Right renal pelvis (tissue), 4 donors: ENCODE data around the gene HECTD3. TPM values are rescaled to one million over a fixed set of nuclear protein-coding genes. Genes with fewer than 3 reads are reported as not detected.

ENCODE experiments used
- DNase-seq, 4 donors: peaks; one replicate each; pipeline ENCODE4 v3.0.0-alpha.2; 2013; ENCODE audit warnings: low read depth in 4 of 4, low spot score in 3 of 4, missing footprints in 1 of 4
- polyA plus RNA-seq, 4 donors: library from polyadenylated mRNA; unstranded; fragments of 120-200 nt; gene quantifications; one replicate each; pipeline ENCODE4 v1.2.1, GENCODE V29; 2013; ENCODE audit not compliant: insufficient read length in 4 of 4

Gene HECTD3
- 10 to 100 TPM; 32.0 to 33.4 (median 32.8) TPM for polyA plus RNA-seq

DNA sequence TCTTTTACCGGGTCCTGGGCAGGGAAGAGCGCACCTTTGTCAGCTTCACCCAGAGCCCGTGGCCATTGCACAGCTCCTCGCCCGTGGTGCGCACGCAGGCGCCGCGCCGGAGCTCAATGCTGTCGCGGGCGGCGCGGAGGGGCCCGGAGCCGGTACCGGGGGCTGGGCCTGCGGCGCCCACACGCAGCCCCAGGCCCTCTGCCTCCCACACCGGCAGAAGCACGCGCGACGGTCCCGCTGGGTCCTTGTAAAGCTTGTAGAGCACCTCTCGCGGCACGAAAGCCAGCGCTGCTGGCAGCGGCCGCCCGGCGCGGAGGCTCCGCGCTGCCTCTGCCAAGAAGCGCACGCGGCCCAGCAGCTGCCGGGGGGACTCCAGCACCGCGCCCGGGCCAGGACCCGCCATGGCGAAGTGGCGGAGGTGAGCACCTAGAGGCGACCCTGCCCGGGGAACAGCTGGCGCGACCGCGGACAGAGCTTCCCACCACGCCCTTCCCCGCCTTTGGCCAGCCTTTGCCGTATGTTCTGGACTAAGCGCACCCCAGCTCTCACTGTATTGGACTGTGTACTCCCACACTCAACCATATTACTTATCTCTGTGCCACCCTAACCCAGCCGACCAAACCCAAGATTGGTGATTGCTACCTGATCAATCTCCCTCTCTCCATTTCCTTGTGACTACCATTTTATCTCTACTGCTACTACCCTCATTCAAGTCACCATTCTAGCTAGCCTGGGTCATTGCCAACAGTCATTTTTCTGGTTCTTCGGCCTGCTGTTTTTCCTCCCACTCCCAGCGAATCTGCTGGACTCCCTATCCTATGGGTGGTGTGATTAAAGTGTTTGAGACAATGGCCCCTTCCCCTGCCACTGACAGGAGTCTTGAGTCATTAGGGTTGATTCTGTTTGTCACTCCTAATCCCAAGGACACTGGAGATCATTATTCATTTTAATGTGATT lies at the start of gene HECTD3:
Gene HECTD3, minus strand, starts transcription at position 470 of the 957 bp plus-strand sequence. Its CDS starts 67 bp downstream, at position 403.
- DNase-seq: peak in 2 of 4 donors; percentile 49 to 57

DNA sequence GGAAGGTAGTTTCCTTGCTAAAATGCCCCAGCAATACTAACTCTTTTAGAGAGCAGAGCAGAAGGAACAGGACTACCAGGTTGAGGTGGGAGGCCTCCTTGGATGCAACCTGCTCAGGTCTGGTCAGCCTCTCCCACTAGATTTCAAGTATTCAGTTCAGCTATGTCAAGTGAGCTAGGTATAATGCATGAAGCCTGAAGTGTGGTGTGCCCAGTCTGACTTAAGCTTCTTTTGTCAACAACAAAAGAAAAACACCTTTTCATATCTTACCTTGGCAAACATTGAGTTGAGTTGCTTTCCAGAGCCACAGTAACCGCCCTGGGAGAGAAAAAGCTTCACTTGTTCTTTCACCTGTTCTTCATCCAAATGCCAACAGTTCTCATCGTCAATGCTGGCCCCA lies 48.7 kb upstream of the HECTD3 start:
- no peak for DNase-seq

GRCh38 chr1:45057542-45057941 lies 46.4 kb upstream of the HECTD3 start:
- DNase-seq: no peak

- no peak for DNase-seq
These were observed 40.1 kb upstream of the HECTD3 start for GRCh38 chr1:45051005-45051772.

GRCh38 chr1:45047032-45047431 lies 35.9 kb upstream of the HECTD3 start:
- no peak for DNase-seq

GRCh38 chr1:45044916-45045315 lies 33.8 kb upstream of the HECTD3 start:
- no peak for DNase-seq

- no peak for DNase-seq
These were observed 32.0 kb upstream of the HECTD3 start for GRCh38 chr1:45043094-45043493.

- DNase-seq: no peak
These were observed 29.2 kb upstream of the HECTD3 start for GRCh38 chr1:45040297-45040696.

DNA sequence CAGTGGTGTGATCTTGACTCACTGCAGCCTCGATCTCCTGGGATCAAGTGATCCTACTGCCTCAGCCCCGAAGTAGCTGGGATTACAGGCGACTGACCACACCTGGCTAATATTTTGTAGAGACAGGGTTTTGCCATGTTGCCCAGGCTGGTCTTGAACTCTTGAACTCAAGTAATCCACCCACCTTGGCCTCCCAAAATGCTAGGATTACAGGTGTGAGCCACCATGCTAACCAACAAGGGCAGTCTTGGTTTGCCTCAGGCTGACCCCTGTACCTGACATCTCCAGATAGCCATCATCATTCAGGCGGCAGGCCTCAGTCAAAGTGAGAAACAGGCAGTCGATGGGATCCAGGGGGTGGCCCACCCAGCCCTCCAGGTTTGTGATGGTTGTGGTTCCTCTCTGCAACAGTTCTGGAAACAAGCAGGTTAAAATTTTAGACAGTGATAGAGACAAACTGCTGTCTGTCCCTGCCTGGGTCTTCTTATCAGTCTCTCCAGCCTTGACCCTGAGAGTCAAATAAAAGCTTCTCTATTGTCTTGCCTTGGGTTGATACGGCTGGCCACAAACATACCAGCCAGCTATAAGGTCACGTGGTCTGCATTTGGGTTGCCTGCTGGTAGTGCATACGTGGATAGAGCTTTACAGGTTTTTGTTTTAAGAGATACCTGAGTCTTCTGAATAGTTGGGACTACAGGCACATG lies 27.7 kb upstream of the HECTD3 start:
- no peak for DNase-seq

- DNase-seq: no peak
These were observed 27.1 kb upstream of the HECTD3 start for GRCh38 chr1:45038240-45038639.

GRCh38 chr1:45037456-45037855 lies 26.3 kb upstream of the HECTD3 start:
- no peak for DNase-seq

GRCh38 chr1:45035631-45036301 lies 24.6 kb upstream of the HECTD3 start:
- DNase-seq: no peak

- DNase-seq: no peak
These were observed 22.2 kb upstream of the HECTD3 start for GRCh38 chr1:45033356-45033755.

- DNase-seq: no peak
These were observed 21.7 kb upstream of the HECTD3 start for GRCh38 chr1:45032837-45033236.

GRCh38 chr1:45026446-45026845 lies 15.3 kb upstream of the HECTD3 start:
- DNase-seq: no peak

- DNase-seq: no peak
These were observed 12.5 kb upstream of the HECTD3 start for GRCh38 chr1:45023663-45024062.

- peak in 2 of 4 donors; percentile 22 to 32 for DNase-seq
These were observed 7.6 kb upstream of the HECTD3 start for GRCh38 chr1:45018599-45019230.

- DNase-seq: no peak
These were observed 5.6 kb upstream of the HECTD3 start for GRCh38 chr1:45016767-45017166.

DNA sequence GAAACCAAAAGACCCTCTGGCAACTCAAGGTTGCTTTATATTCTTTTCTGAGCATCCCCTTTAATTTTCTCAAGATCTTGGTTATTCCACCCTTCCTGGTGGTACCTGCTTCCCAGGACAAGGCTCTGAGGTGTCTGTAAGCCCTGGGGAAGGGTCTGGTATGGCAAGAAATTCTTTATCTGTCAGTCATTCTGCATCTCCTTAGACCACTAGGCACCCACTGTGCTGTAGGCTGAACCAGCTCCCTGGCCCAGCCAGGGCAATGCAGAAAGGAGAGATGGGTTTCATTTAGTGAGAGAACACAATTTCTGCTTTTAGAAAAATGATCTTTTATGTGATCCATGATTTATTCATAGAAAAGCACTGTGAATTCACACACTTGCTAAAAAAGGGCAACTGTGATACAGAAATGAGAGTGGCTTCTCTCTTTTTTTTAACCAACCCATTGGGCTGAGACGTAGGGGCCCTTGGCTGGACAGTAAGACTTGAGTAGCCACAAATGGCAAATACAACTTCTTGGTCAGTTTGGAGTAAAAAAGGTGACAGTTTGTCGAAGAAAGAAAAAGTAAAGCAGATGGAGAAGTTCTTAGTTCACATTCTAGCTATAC lies 5.1 kb upstream of the HECTD3 start:
- DNase-seq: no peak
